ENCODE data around the gene SLC25A39. TPM values are rescaled to one million over a fixed set of nuclear protein-coding genes. Genes with fewer than 3 reads are reported as not detected.

The SLC25A39 gene
- total RNA-seq, 2 donors from 2014 or later, result 116 to 132 TPM

GRCh38 chr17:44326861-44327444, 2.3 kb upstream of the SLC25A39 start:
- H3K36me3 ChIP-seq, result no peaks in the 10 kb centered on the region
- H3K4me1 ChIP-seq (replicated peaks), result peaks cover 6% of the 10 kb centered on the region
- peak overlapping the region; percentile 98 to 99 for H3K4me3 ChIP-seq
- no peaks in the 10 kb centered on the region for H3K27me3 ChIP-seq (replicated peaks; ENCODE audit: insufficient read depth)
- H3K9me3 ChIP-seq, result no peaks in the 10 kb centered on the region
- DNase-seq (ENCODE audit: low spot score), result peak; percentile 98
- intact Hi-C loops (cut with DNase I), result loop anchor here (2.0 kb wide), 1 partner anchor 108 kb away; the partner anchor contains the start of gene UBTF
- peak overlapping the region in 1 of 2 donors; percentile 92 for H3K27ac ChIP-seq
- TF ChIP-seq POLR2A (IDR thresholded peaks at IDR 0.05) (no peak), POLR2AphosphoS5 (IDR thresholded peaks at IDR 0.05) (peak; percentile 99), CTCF (IDR thresholded peaks at IDR 0.05) (peak in 2 of 4 experiments; percentile 31 to 55)
- 25% methylated on average over 31 of the region's 31 CpGs for WGBS

- Histone ChIP-seq H3K4me3 (peak overlapping the region; percentile 98 to 99), H3K27me3 (replicated peaks; ENCODE audit: insufficient read depth) (no peaks in the 10 kb centered on the region), H3K9me3 (no peaks in the 10 kb centered on the region), H3K36me3 (peaks cover 8 to 21% of the 10 kb centered on the region in 2 donors), H3K4me1 (replicated peaks) (peaks cover 6% of the 10 kb centered on the region), H3K27ac (peak overlapping the region; percentile 92 to 93)
- WGBS, result under 1% methylated on average over 26 of the region's 38 CpGs
- DNase-seq (ENCODE audit: low spot score), result no peak
- no peak for TF ChIP-seq POLR2A (IDR thresholded peaks at IDR 0.05)
- no peak for TF ChIP-seq POLR2AphosphoS5 (IDR thresholded peaks at IDR 0.05)
- TF ChIP-seq CTCF (IDR thresholded peaks at IDR 0.05), result no peak
- intact Hi-C loops (cut with DNase I), result loop anchor here (2.0 kb wide), 1 partner anchor 21 kb away; the partner anchor contains the start of gene GRN
Observed at GRCh38 chr17:44324092-44324570, 492 bp downstream of the SLC25A39 start.

- WGBS, result 67% methylated on average over 27 of the region's 27 CpGs
- H3K4me3 ChIP-seq, result peak overlapping the region; percentile 98 to 99
- intact Hi-C loops (cut with DNase I), result loop anchor here (2.0 kb wide), 1 partner anchor 21 kb away; the partner anchor contains the start of gene GRN
- peaks cover 8 to 21% of the 10 kb centered on the region in 2 donors for H3K36me3 ChIP-seq
- DNase-seq (ENCODE audit: low spot score), result no peak
- peaks cover 6% of the 10 kb centered on the region for H3K4me1 ChIP-seq (replicated peaks)
- no peak overlapping the region for H3K27ac ChIP-seq
- no peak for TF ChIP-seq POLR2AphosphoS5 (IDR thresholded peaks at IDR 0.05)
- TF ChIP-seq CTCF (IDR thresholded peaks at IDR 0.05), result no peak
- H3K27me3 ChIP-seq (replicated peaks; ENCODE audit: insufficient read depth), result no peaks in the 10 kb centered on the region
- no peaks in the 10 kb centered on the region for H3K9me3 ChIP-seq
Observed at GRCh38 chr17:44323359-44324091, 1.1 kb downstream of the SLC25A39 start.

GRCh38 chr17:44322236-44322895, 2.3 kb downstream of the SLC25A39 start:
- no peak overlapping the region for H3K27ac ChIP-seq
- DNase-seq (ENCODE audit: low spot score), result no peak
- H3K36me3 ChIP-seq, result peaks cover 8 to 21% of the 10 kb centered on the region in 2 donors
- no peaks in the 10 kb centered on the region for H3K27me3 ChIP-seq (replicated peaks; ENCODE audit: insufficient read depth)
- whole genome bisulfite sequencing, result 88% methylated on average over 11 of the region's 11 CpGs
- intact Hi-C loops (cut with DNase I), result no loop called here
- TF ChIP-seq CTCF (IDR thresholded peaks at IDR 0.05) (no peak), POLR2AphosphoS5 (IDR thresholded peaks at IDR 0.05) (no peak), POLR2A (IDR thresholded peaks at IDR 0.05) (no peak)
- H3K9me3 ChIP-seq, result no peaks in the 10 kb centered on the region
- H3K4me1 ChIP-seq (replicated peaks), result peaks cover 6% of the 10 kb centered on the region
- no peak overlapping the region for H3K4me3 ChIP-seq
